ENCODE measurements around the gene KRT9. TPM values are rescaled to one million over a fixed set of nuclear protein-coding genes. Genes with fewer than 3 reads are reported as not detected.
A peak's percentile ranks its signal among the peaks of the same experiment; 100 is the strongest.

The KRT9 gene
- total RNA-seq, 1 experiment from 2014 or later, result 0.15 TPM

- 0 out of 2 replicates have a peak overlapping the region, but pooled peaks have one; percentile 16 for H3K27ac ChIP-seq (ENCODE audit: low read depth, low read length)
Measured at GRCh38 chr17:41613277-41614082, 41.6 kb upstream of the KRT9 start.

More at GRCh38 chr17:41613277-41614082, 41.6 kb upstream of the KRT9 start:
- CTCF ChIA-PET, result no interaction called here
- Histone ChIP-seq H4K20me1 (ENCODE audit: insufficient read depth) (no peaks in the 10 kb centered on the region), H3K4me3 (replicated peaks in 1 of 2; ENCODE audit: low read depth in 1 of 2, low read length in 2 of 2) (no peak overlapping the region), H3K79me2 (ENCODE audit: insufficient read depth, low read length) (no peaks in the 10 kb centered on the region), H3K27me3 (ENCODE audit: insufficient read depth, low read length) (no peaks in the 10 kb centered on the region), H3K4me2 (ENCODE audit: low read length) (peak overlapping the region; percentile 67), H2AFZ (ENCODE audit: low read depth, low read length, poor library complexity, severe bottlenecking) (no peak overlapping the region), H3K9ac (ENCODE audit: low read length) (peak overlapping the region; percentile 24; the same call in 1 of the 2 replicates), H3K9me3 (ENCODE audit: control insufficient read depth in 1 of 2, insufficient read depth in 1 of 2, low read depth in 1 of 2, low read length in 2 of 2) (no peaks in the 10 kb centered on the region), H3K9me2 (ENCODE audit: insufficient read depth) (no peaks in the 10 kb centered on the region), H3K36me3 (ENCODE audit: control insufficient read depth in 1 of 2, insufficient read depth in 2 of 2, low read length in 2 of 2) (no peaks in the 10 kb centered on the region), H3K4me1 (ENCODE audit: control insufficient read depth in 1 of 2, insufficient read depth in 2 of 2, low read length in 2 of 2) (peaks cover 2 to 21% of the 10 kb centered on the region in 2 experiments; a peak in 3 of 4 replicates)
- no peak for DNase-seq (ENCODE audit: low read depth, low spot score)
- no TSS peak for BruUV-seq (replicated peaks)
- intact Hi-C loops (cut with micrococcal nuclease), result no loop called here
- RAD21 ChIA-PET (ENCODE audit: low non-redundant PET in 1 of 2, low total read pairs in 2 of 2, uncharacterized antibody in 2 of 2, unreplicated experiment in 2 of 2), result no interaction called here
- TF ChIP-seq EZH2 (IDR thresholded peaks at IDR 0.05), result no peak
- no peak for TF ChIP-seq POLR2A (IDR thresholded peaks at IDR 0.05; ENCODE audit: borderline replicate concordance, extremely low read depth, insufficient read depth, insufficient read length)
- TF ChIP-seq, protein P1, sequence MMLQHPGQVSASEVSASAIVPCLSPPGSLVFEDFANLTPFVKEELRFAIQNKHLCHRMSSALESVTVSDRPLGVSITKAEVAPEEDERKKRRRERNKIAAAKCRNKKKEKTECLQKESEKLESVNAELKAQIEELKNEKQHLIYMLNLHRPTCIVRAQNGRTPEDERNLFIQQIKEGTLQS (IDR thresholded peaks at IDR 0.05), result no peak
- no peak for TF ChIP-seq FOSL1 (IDR thresholded peaks at IDR 0.05; ENCODE audit: low read depth)
- TF ChIP-seq POLR2AphosphoS5 (IDR thresholded peaks at IDR 0.05; ENCODE audit: low read depth, low read length), result no peak
- no peak for TF ChIP-seq MAX (IDR thresholded peaks at IDR 0.05)
- no peak for TF ChIP-seq SIN3A (IDR thresholded peaks at IDR 0.05; ENCODE audit: low read depth)
- TF ChIP-seq, protein P2, sequence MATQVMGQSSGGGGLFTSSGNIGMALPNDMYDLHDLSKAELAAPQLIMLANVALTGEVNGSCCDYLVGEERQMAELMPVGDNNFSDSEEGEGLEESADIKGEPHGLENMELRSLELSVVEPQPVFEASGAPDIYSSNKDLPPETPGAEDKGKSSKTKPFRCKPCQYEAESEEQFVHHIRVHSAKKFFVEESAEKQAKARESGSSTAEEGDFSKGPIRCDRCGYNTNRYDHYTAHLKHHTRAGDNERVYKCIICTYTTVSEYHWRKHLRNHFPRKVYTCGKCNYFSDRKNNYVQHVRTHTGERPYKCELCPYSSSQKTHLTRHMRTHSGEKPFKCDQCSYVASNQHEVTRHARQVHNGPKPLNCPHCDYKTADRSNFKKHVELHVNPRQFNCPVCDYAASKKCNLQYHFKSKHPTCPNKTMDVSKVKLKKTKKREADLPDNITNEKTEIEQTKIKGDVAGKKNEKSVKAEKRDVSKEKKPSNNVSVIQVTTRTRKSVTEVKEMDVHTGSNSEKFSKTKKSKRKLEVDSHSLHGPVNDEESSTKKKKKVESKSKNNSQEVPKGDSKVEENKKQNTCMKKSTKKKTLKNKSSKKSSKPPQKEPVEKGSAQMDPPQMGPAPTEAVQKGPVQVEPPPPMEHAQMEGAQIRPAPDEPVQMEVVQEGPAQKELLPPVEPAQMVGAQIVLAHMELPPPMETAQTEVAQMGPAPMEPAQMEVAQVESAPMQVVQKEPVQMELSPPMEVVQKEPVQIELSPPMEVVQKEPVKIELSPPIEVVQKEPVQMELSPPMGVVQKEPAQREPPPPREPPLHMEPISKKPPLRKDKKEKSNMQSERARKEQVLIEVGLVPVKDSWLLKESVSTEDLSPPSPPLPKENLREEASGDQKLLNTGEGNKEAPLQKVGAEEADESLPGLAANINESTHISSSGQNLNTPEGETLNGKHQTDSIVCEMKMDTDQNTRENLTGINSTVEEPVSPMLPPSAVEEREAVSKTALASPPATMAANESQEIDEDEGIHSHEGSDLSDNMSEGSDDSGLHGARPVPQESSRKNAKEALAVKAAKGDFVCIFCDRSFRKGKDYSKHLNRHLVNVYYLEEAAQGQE (IDR thresholded peaks at IDR 0.05; ENCODE audit: low read depth), result no peak
- no peak for TF ChIP-seq TCF7L2 (IDR thresholded peaks at IDR 0.05; ENCODE audit: borderline replicate concordance, extremely low read depth, insufficient read depth, insufficient read length)
- no peak for TF ChIP-seq SP1 (IDR thresholded peaks at IDR 0.05; ENCODE audit: low read depth)
- TF ChIP-seq EZH2phosphoT487 (IDR thresholded peaks at IDR 0.05; ENCODE audit: borderline replicate concordance), result no peak
- no peak for TF ChIP-seq ZBTB33 (IDR thresholded peaks at IDR 0.05; ENCODE audit: extremely low read depth, insufficient replicate concordance, low read length)
- no peak for TF ChIP-seq EGR1 (IDR thresholded peaks at IDR 0.05; ENCODE audit: low read depth)
- TF ChIP-seq SRF (IDR thresholded peaks at IDR 0.05; ENCODE audit: low read depth), result no peak
- TF ChIP-seq CEBPB (IDR thresholded peaks at IDR 0.05; ENCODE audit: low read depth), result no peak
- TF ChIP-seq, protein P3, sequence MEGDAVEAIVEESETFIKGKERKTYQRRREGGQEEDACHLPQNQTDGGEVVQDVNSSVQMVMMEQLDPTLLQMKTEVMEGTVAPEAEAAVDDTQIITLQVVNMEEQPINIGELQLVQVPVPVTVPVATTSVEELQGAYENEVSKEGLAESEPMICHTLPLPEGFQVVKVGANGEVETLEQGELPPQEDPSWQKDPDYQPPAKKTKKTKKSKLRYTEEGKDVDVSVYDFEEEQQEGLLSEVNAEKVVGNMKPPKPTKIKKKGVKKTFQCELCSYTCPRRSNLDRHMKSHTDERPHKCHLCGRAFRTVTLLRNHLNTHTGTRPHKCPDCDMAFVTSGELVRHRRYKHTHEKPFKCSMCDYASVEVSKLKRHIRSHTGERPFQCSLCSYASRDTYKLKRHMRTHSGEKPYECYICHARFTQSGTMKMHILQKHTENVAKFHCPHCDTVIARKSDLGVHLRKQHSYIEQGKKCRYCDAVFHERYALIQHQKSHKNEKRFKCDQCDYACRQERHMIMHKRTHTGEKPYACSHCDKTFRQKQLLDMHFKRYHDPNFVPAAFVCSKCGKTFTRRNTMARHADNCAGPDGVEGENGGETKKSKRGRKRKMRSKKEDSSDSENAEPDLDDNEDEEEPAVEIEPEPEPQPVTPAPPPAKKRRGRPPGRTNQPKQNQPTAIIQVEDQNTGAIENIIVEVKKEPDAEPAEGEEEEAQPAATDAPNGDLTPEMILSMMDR (IDR thresholded peaks at IDR 0.05 in 2 of 3, conservative IDR thresholded peaks at IDR 0.05 in 1 of 3; ENCODE audit: borderline replicate concordance in 1 of 3, insufficient read depth in 1 of 3, low read depth in 2 of 3, low read length in 2 of 3), result no peak
- no peak for TF ChIP-seq JUND (IDR thresholded peaks at IDR 0.05)
- TF ChIP-seq YY1 (IDR thresholded peaks at IDR 0.05; ENCODE audit: extremely low read depth, insufficient replicate concordance, low read depth, low read length), result no peak
- ATAC-seq, result peak; percentile 21; the same call in 1 of the 2 replicates
- POLR2A ChIA-PET, result no interaction called here
